IMR-90 (cell line): ENCODE measurements around the gene FAM83E. TPM values are rescaled to one million over a fixed set of nuclear protein-coding genes. Genes with fewer than 3 reads are reported as not detected.
A peak's percentile ranks its signal among the peaks of the same experiment; 100 is the strongest.

Source experiments
- ATAC-seq: fragments of 200-7000 bp; cut with Tn5 transposase; 2 replicates; pipeline ENCODE4 v1.9.1; 2020; ENCODE audit warnings: low read depth, mild to moderate bottlenecking, moderate library complexity
- BruUV-seq: library from RNA; stranded (reverse); fragments of 400-500 nt; replicated peaks from 2 replicates; lab custom pipeline; 2021; lab: Mats Ljungman, UMichigan
- CTCF ChIA-PET: fragments of 300-600 bp; formaldehyde crosslinking; extraction: SDS; loops from one replicate; lab custom pipeline; 2021; ENCODE audit warnings: antibody characterized with exemption; lab: Yijun Ruan, JAX
- POLR2A ChIA-PET: fragments of 300-600 bp; sonication (Branson Sonifier 250); formaldehyde crosslinking; loops from one replicate; lab custom pipeline; 2022; ENCODE audit warnings: antibody characterized with exemption; ENCODE audit not compliant: unreplicated experiment; lab: Charles Lee
- DNase-seq: peaks from one replicate; pipeline ENCODE4 v3.0.0; 2013
- H2AFZ ChIP-seq: replicated peaks from 2 replicates; pipeline ENCODE3; 2013; ENCODE audit warnings: low read length, mild to moderate bottlenecking; ENCODE audit not compliant: poor library complexity
- H2AK5ac ChIP-seq: 2 replicates; pipeline ENCODE4 v1.6.1; 2013; ENCODE audit warnings: low read depth, low read length, inconsistent platforms
- H2AK9ac ChIP-seq: replicated peaks from 2 replicates; pipeline ENCODE3; 2013; ENCODE audit warnings: mild to moderate bottlenecking, low read depth, low read length, moderate library complexity; ENCODE audit not compliant: poor library complexity
- H2BK120ac ChIP-seq: 2 replicates; pipeline ENCODE4 v1.6.1; 2013; ENCODE audit warnings: low read depth, low read length, inconsistent platforms
- H2BK15ac ChIP-seq: 3 replicates; pipeline ENCODE4 v1.6.1; 2013; ENCODE audit warnings: low read depth, low read length, inconsistent platforms
- H2BK20ac ChIP-seq: 2 replicates; pipeline ENCODE4 v1.6.1; 2013; ENCODE audit warnings: low read depth, mild to moderate bottlenecking, inconsistent platforms, low read length, moderate library complexity
- H2BK5ac ChIP-seq: 2 replicates; pipeline ENCODE4 v1.6.1; 2013; ENCODE audit warnings: mild to moderate bottlenecking, low read depth, low read length, inconsistent platforms; ENCODE audit not compliant: poor library complexity, severe bottlenecking
- H3K14ac ChIP-seq: replicated peaks from 2 replicates; pipeline ENCODE4 v1.6.1; 2013; ENCODE audit warnings: low read depth, low read length, inconsistent platforms
- H3K18ac ChIP-seq: 2 replicates; pipeline ENCODE4 v1.6.1; 2013; ENCODE audit warnings: low read depth, low read length, control low read depth
- H3K23ac ChIP-seq: 2 replicates; pipeline ENCODE4 v1.6.1; 2013; ENCODE audit warnings: low read depth, low read length, inconsistent platforms
- H3K27ac ChIP-seq: 2 replicates; pipeline ENCODE4 v1.5.1; 2013; ENCODE audit warnings: mild to moderate bottlenecking, control low read depth, low read length; ENCODE audit not compliant: insufficient read depth
- H3K27me3 ChIP-seq: 2 replicates; pipeline ENCODE4 v1.6.1; 2013; ENCODE audit warnings: low read length; ENCODE audit not compliant: control insufficient read depth, insufficient read depth
- H3K36me3 ChIP-seq: 2 replicates; pipeline ENCODE4 v1.6.1; 2013; ENCODE audit warnings: low read length, mixed read lengths; ENCODE audit not compliant: control insufficient read depth, insufficient read depth
- H3K4ac ChIP-seq: 2 replicates; pipeline ENCODE4 v1.6.1; 2013; ENCODE audit warnings: low read depth, low read length, inconsistent platforms
- H3K4me1 ChIP-seq: 2 replicates; pipeline ENCODE4 v1.6.1; 2013; ENCODE audit warnings: low read length, mixed read lengths; ENCODE audit not compliant: control insufficient read depth, insufficient read depth
- H3K4me2 ChIP-seq: 2 replicates; pipeline ENCODE4 v1.6.1; 2013; ENCODE audit warnings: low read depth, mild to moderate bottlenecking, control low read depth, low read length, moderate library complexity
- H3K4me3 ChIP-seq: 2 replicates; pipeline ENCODE4 v1.5.1; 2013; ENCODE audit warnings: low read depth, mild to moderate bottlenecking, control low read depth, low read length, moderate library complexity; ENCODE audit not compliant: insufficient read depth
- H3K56ac ChIP-seq: 2 replicates; pipeline ENCODE4 v1.6.1; 2013; ENCODE audit warnings: low read length, inconsistent platforms; ENCODE audit not compliant: insufficient read depth; ENCODE audit errors: extremely low read depth
- H3K79me1 ChIP-seq, 2 experiments: 2 replicates each; pipeline ENCODE4 v1.6.1; 2013; ENCODE audit warnings: low read length in 2 of 2, inconsistent platforms in 1 of 2, low read depth in 1 of 2
- H3K9ac ChIP-seq: 2 replicates; pipeline ENCODE4 v1.6.1; 2013; ENCODE audit warnings: low read depth, low read length, control low read depth
- H3K9me1 ChIP-seq: 2 replicates; pipeline ENCODE4 v1.6.1; 2013; ENCODE audit warnings: low read length, inconsistent platforms; ENCODE audit not compliant: insufficient read depth
- H3K9me3 ChIP-seq: 2 replicates; pipeline ENCODE4 v1.6.1; 2013; ENCODE audit warnings: low read length; ENCODE audit not compliant: control insufficient read depth, insufficient read depth
- H4K20me1 ChIP-seq: 2 replicates; pipeline ENCODE4 v1.6.1; 2013; ENCODE audit warnings: low read length, inconsistent platforms; ENCODE audit not compliant: insufficient read depth
- H4K5ac ChIP-seq: 2 replicates; pipeline ENCODE4 v1.6.1; 2013; ENCODE audit warnings: mild to moderate bottlenecking, low read depth, low read length, control low read depth
- H4K8ac ChIP-seq, 2 experiments: 2 replicates each; pipeline ENCODE4 v1.6.1; 2013; ENCODE audit warnings: low read depth in 2 of 2, low read length in 2 of 2, control low read depth in 1 of 2, inconsistent platforms in 1 of 2
- H4K91ac ChIP-seq: 2 replicates; pipeline ENCODE4 v1.6.1; 2013; ENCODE audit warnings: low read depth, low read length, inconsistent platforms; ENCODE audit not compliant: insufficient read depth
- BHLHE40 ChIP-seq: fragments of 150-350 bp; IDR thresholded peaks from 2 replicates; pipeline ENCODE4 v1.6.1; 2016; ENCODE audit warnings: mild to moderate bottlenecking, low read depth, low read length
- CEBPB ChIP-seq: IDR thresholded peaks from 2 replicates; pipeline ENCODE4 v1.6.1; 2012; ENCODE audit warnings: low read depth, low read length, improper control_type of control experiment
- CHD1 ChIP-seq: IDR thresholded peaks from 2 replicates; pipeline ENCODE4 v1.6.1; 2012; ENCODE audit warnings: low read depth, low read length, improper control_type of control experiment
- CTCF ChIP-seq: conservative IDR thresholded peaks from 2 replicates; pipeline ENCODE4 v1.5.1; 2012; ENCODE audit warnings: mild to moderate bottlenecking, low read depth, low read length, improper control_type of control experiment
- ELK1 ChIP-seq: fragments of 150-350 bp; IDR thresholded peaks from 2 replicates; pipeline ENCODE4 v1.6.1; 2016; ENCODE audit warnings: low read depth, mild to moderate bottlenecking, low read length, moderate library complexity, borderline replicate concordance
- FOS ChIP-seq: fragments of 150-350 bp; IDR thresholded peaks from 2 replicates; pipeline ENCODE4 v1.6.1; 2016; ENCODE audit warnings: low read depth, low read length
- MAZ ChIP-seq: IDR thresholded peaks from 2 replicates; pipeline ENCODE4 v1.6.1; 2012; ENCODE audit warnings: low read depth, mild to moderate bottlenecking, low read length, improper control_type of control experiment, moderate library complexity, borderline replicate concordance
- NFE2L2 ChIP-seq: fragments of 150-350 bp; IDR thresholded peaks from 2 replicates; pipeline ENCODE4 v1.6.1; 2016; ENCODE audit warnings: low read depth, mild to moderate bottlenecking, low read length
- POLR2A ChIP-seq: IDR thresholded peaks from 2 replicates; pipeline ENCODE4 v1.6.1; 2012; ENCODE audit warnings: mild to moderate bottlenecking, low read depth, low read length
- RCOR1 ChIP-seq: IDR thresholded peaks from 2 replicates; pipeline ENCODE4 v1.6.1; 2012; ENCODE audit warnings: mild to moderate bottlenecking, low read length, improper control_type of control experiment; ENCODE audit not compliant: insufficient replicate concordance
- RFX5 ChIP-seq: IDR thresholded peaks from 2 replicates; pipeline ENCODE4 v1.8.0; 2012; ENCODE audit warnings: low read depth, mild to moderate bottlenecking, low read length, moderate library complexity
- SMC3 ChIP-seq: fragments of 150-350 bp; IDR thresholded peaks from 2 replicates; pipeline ENCODE4 v1.6.1; 2016; ENCODE audit warnings: low read depth, mild to moderate bottlenecking, antibody characterized with exemption, low read length, moderate library complexity
- WGBS, 2 experiments: methylation state at CpG; one replicate each; pipeline versions ENCODE4 v1.1.5 to v1.1.7; 2013; ENCODE audit warnings: missing lambda C conversion rate in 2 of 2; ENCODE audit not compliant: insufficient read length in 1 of 2; ENCODE audit errors: extremely low coverage in 2 of 2; 5-methylcytosine and 5-hydroxymethylcytosine counted together
- dilution Hi-C: fragments of 300-500 bp; cut with HindIII; formaldehyde crosslinking; loops from one replicate; pipeline ENCODE4 v1.14.3; 2018; ENCODE audit warnings: low sequenced_read_pairs; ENCODE audit not compliant: unreplicated experiment
- in situ Hi-C: fragments of 300-500 bp; cut with MboI; formaldehyde crosslinking; loops from 3 replicates; pipeline ENCODE4 v1.14.3; 2019; ENCODE audit warnings: low sequenced_read_pairs, inconsistent platforms, mixed read lengths
- intact Hi-C: fragments of 100-400 bp; cut with micrococcal nuclease; formaldehyde crosslinking; loops from 2 replicates; pipeline ENCODE4 v1.10.0; 2022
- polyA plus RNA-seq, 3 experiments: library from polyadenylated mRNA; depleted of rRNA; stranded (reverse); fragments of >200 nt; gene quantifications; 2 replicates each; pipeline ENCODE4 v1.2.3, GENCODE V29; 2012; ENCODE audit warnings: low replicate concordance in 1 of 3
- total RNA-seq: library from RNA; depleted of rRNA; stranded (reverse); fragments of >200 nt; gene quantifications from 2 replicates; pipeline ENCODE4 v1.2.3, GENCODE V29; 2012
- TF ChIP-seq, protein P1 (sequence below): fragments of 150-350 bp; IDR thresholded peaks from 2 replicates; pipeline ENCODE4 v1.6.1; 2017; ENCODE audit warnings: mild to moderate bottlenecking, antibody characterized with exemption, low read length, low read depth

FAM83E gene
- total and polyA plus RNA-seq, 2 of the 4 experiments (the other 2 are of a cell fraction) = 0.05 to 0.36 TPM

- Histone ChIP-seq H4K8ac (no peak overlapping the region), H3K27ac (no peak overlapping the region), H2BK15ac (no peak overlapping the region), H4K5ac (no peak overlapping the region), H2BK20ac (no peak overlapping the region), H3K27me3 (no peaks in the 10 kb centered on the region; the same call in 1 of the 2 replicates), H2BK120ac (no peak overlapping the region), H3K36me3 (no peaks in the 10 kb centered on the region), H3K4me2 (no peak overlapping the region), H4K20me1 (no peaks in the 10 kb centered on the region), H3K23ac (no peak overlapping the region), H3K9me1 (no peaks in the 10 kb centered on the region), H2AK9ac (peak overlapping the region; percentile 24), H3K56ac (no peak overlapping the region), H3K4ac (no peak overlapping the region), H3K14ac (no peak overlapping the region), H3K9ac (no peak overlapping the region), H3K79me1 (no peaks in the 10 kb centered on the region), H2AK5ac (no peak overlapping the region), H4K91ac (no peak overlapping the region), H3K9me3 (no peaks in the 10 kb centered on the region), H3K18ac (no peak overlapping the region), H2AFZ (no peak overlapping the region), H2BK5ac (no peak overlapping the region), H3K4me3 (no peak overlapping the region), H3K4me1 (no peaks in the 10 kb centered on the region)
- no peak for TF ChIP-seq RCOR1
- TF ChIP-seq CHD1 = no peak
- TF ChIP-seq RFX5 = no peak
- no peak for TF ChIP-seq SMC3
- TF ChIP-seq ELK1 = no peak
- no peak for TF ChIP-seq BHLHE40
- no peak for TF ChIP-seq POLR2A
- TF ChIP-seq MAZ = no peak
- TF ChIP-seq CTCF = no peak
- TF ChIP-seq, protein P1, sequence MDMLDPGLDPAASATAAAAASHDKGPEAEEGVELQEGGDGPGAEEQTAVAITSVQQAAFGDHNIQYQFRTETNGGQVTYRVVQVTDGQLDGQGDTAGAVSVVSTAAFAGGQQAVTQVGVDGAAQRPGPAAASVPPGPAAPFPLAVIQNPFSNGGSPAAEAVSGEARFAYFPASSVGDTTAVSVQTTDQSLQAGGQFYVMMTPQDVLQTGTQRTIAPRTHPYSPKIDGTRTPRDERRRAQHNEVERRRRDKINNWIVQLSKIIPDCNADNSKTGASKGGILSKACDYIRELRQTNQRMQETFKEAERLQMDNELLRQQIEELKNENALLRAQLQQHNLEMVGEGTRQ = no peak
- TF ChIP-seq FOS = no peak
- TF ChIP-seq NFE2L2 = no peak
- TF ChIP-seq CEBPB = no peak
- intact Hi-C loops = no loop called here
- ATAC-seq = no peak
- in situ Hi-C loops = no loop called here
- CTCF ChIA-PET = interaction anchor here (0.6 kb wide), 1 partner anchor 106 kb away, joined by 3 read pairs; no protein-coding TSS in a partner anchor
- WGBS, 2 experiments = 60% methylated on average over 1 of the region's 7 CpGs; no CpG with 5 or more reads in 1 of the 2 experiments
- DNase-seq = no peak
- POLR2A ChIA-PET = no interaction called here
- no TSS peak for BruUV-seq
- dilution Hi-C loops = no loop called here
Measured at GRCh38 chr19:48607359-48607755, 7.5 kb downstream of the FAM83E start.
